PC-9 (cell line): ENCODE results near the gene SLC40A1.

Source experiments
- CTCF ChIP-seq: fragments of 200-600 bp; sonication (generic); conservative IDR thresholded peaks from 2 replicates; pipeline ENCODE4 v1.6.1; 2017; ENCODE audit warnings: mixed run types, antibody characterized with exemption, mild to moderate bottlenecking, moderate library complexity
- EZH2 ChIP-seq: fragments of 200-600 bp; sonication (generic); IDR thresholded peaks from 2 replicates; pipeline ENCODE4 v1.8.0; 2017; ENCODE audit warnings: antibody characterized with exemption, low read depth

- TF ChIP-seq CTCF (no peak), EZH2 (no peak)
Observed at GRCh38 chr2:189558516-189559272, 21.9 kb downstream of the SLC40A1 start.
